ENCODE measurements around the gene INPP5A. TPM values are rescaled to one million over a fixed set of nuclear protein-coding genes. Genes with fewer than 3 reads are reported as not detected.

The INPP5A gene
- total and polyA plus RNA-seq, 10 of the 15 experiments (the other 5 are each of a cell fraction or from before 2014, with no cell fraction given): 0.52 to 15.0 (median 6.3) TPM

DNA sequence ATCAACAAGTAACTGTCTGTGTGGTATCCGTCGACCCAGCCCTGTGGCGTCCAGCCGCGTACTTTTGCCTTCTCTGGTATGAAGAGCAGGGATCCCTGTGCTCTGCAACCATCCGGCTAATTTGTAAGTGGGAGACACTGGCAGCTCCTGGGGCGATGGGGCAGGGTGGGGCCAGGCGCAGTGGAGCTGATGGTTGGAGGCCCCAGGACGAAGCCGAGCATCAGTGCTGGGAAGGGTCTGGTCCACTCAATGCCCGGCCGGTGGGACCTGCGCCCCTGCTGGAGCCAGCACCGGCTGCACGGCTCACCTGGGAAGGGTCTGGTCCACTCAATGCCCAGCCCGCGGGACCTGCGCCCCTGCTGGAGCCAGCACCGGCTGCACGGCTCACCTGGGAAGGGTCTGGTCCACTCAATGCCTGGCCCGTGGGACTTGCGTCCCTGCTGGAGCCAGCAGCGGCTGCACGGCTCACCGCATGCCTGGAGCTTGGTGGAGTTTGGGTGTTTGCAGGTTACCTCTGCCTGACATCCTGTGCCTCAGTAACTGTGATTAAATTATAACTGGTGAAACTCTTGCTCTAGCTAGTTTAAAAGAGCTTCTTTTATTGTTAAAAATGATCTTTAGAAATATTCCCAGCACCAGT lies 152.3 kb downstream of the INPP5A start:
- intact Hi-C loops (cut with micrococcal nuclease; ENCODE audit: unreplicated experiment): no loop called here
- FAIRE-seq (no peak), DNase-seq (ENCODE audit: low read depth, low spot score) (no peak), ATAC-seq (no peak)
- 96% methylated on average over 25 of the region's 25 CpGs for WGBS (ENCODE audit: insufficient coverage, insufficient replicate concordance, low lambda C conversion rate, missing lambda C conversion rate)
- ChIA-PET POLR2A (no interaction called here), SMC1A (ENCODE audit: uncharacterized antibody, unreplicated experiment) (no interaction called here), RAD21 (ENCODE audit: unreplicated experiment) (no interaction called here), CTCF (no interaction called here)
- no peak overlapping the region for H3K4me2 ChIP-seq (ENCODE audit: control insufficient read depth, insufficient read depth)
- H3K27ac ChIP-seq (ENCODE audit: control insufficient read depth, insufficient read depth): no peak overlapping the region
- TF ChIP-seq, protein P1, sequence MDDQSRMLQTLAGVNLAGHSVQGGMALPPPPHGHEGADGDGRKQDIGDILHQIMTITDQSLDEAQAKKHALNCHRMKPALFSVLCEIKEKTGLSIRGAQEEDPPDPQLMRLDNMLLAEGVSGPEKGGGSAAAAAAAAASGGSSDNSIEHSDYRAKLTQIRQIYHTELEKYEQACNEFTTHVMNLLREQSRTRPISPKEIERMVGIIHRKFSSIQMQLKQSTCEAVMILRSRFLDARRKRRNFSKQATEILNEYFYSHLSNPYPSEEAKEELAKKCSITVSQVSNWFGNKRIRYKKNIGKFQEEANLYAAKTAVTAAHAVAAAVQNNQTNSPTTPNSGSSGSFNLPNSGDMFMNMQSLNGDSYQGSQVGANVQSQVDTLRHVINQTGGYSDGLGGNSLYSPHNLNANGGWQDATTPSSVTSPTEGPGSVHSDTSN (IDR thresholded peaks at IDR 0.05; ENCODE audit: insufficient replicate concordance, low read depth, low read length): no peak
- TF ChIP-seq CEBPB (IDR thresholded peaks at IDR 0.05; ENCODE audit: borderline replicate concordance in 1 of 2, low read depth in 2 of 2, low read length in 2 of 2) (no peak), DPF2 (IDR thresholded peaks at IDR 0.05) (no peak), NR2F1 (conservative IDR thresholded peaks at IDR 0.05) (no peak), NFYA (IDR thresholded peaks at IDR 0.05; ENCODE audit: borderline replicate concordance, low read depth, low read length) (no peak), NR2C1 (IDR thresholded peaks at IDR 0.05) (no peak), KDM1A (IDR thresholded peaks at IDR 0.05; ENCODE audit: borderline replicate concordance) (no peak), HCFC1 (IDR thresholded peaks at IDR 0.05; ENCODE audit: low read length) (no peak), PML (IDR thresholded peaks at IDR 0.05; ENCODE audit: low read length) (no peak), SREBF2 (IDR thresholded peaks at IDR 0.05; ENCODE audit: low read length) (no peak), SUZ12 (IDR thresholded peaks at IDR 0.05; ENCODE audit: unreplicated experiment) (no peak), CREM (IDR thresholded peaks at IDR 0.05; ENCODE audit: low read depth) (no peak), GATAD2B (conservative IDR thresholded peaks at IDR 0.05; ENCODE audit: low read depth) (no peak), ZNF622 (IDR thresholded peaks at IDR 0.05) (no peak), BMI1 (IDR thresholded peaks at IDR 0.05; ENCODE audit: borderline replicate concordance) (no peak)
- no peaks in the 10 kb centered on the region; the same call in 2 of the 3 replicates for H3K9me3 ChIP-seq (replicated peaks; ENCODE audit: control insufficient read depth, insufficient read depth, low read length)
- no peaks in the 10 kb centered on the region; a peak in 1 of 4 replicates for H3K36me3 ChIP-seq (ENCODE audit: control insufficient read depth in 2 of 2, insufficient read depth in 2 of 2, low read length in 1 of 2)
- no peak overlapping the region for H3K4me3 ChIP-seq
- no TSS peak for BruUV-seq (replicated peaks)
- H2AFZ ChIP-seq (ENCODE audit: control insufficient read depth, low read depth, low read length): no peak overlapping the region
- no peaks in the 10 kb centered on the region for H3K79me2 ChIP-seq (ENCODE audit: control insufficient read depth, insufficient read depth, low read length)
- H3K9ac ChIP-seq (ENCODE audit: control insufficient read depth, insufficient read depth, low read length): no peak overlapping the region
- no peaks in the 10 kb centered on the region for H3K27me3 ChIP-seq (replicated peaks in 1 of 2; ENCODE audit: control insufficient read depth in 2 of 2, insufficient read depth in 2 of 2, low read length in 1 of 2)
- H4K20me1 ChIP-seq (ENCODE audit: control insufficient read depth, insufficient read depth): no peaks in the 10 kb centered on the region
- H3K4me1 ChIP-seq (ENCODE audit: control insufficient read depth, insufficient read depth, low read length): no peaks in the 10 kb centered on the region
- in situ Hi-C loops (cut with MboI): no loop called here

Measured in GM12878 (cell line).